OCI-LY1 (cell line): ENCODE results near the gene CEP57L1.

ENCODE experiments used
- EZH2 ChIP-seq: fragments of 200-600 bp; sonication (generic), shearing (Covaris generic); IDR thresholded peaks from 2 replicates; pipeline ENCODE4 v1.8.0; 2017; ENCODE audit warnings: borderline replicate concordance, mixed run types, mild to moderate bottlenecking, antibody characterized with exemption, low read length, moderate library complexity, mixed read lengths
- TF ChIP-seq, protein P1 (sequence below): fragments of 200-600 bp; sonication (generic), shearing (Covaris generic); IDR thresholded peaks from 2 replicates; pipeline ENCODE4 v1.5.1; 2017; ENCODE audit warnings: mild to moderate bottlenecking, antibody characterized with exemption, low read length, moderate library complexity, mixed read lengths

DNA sequence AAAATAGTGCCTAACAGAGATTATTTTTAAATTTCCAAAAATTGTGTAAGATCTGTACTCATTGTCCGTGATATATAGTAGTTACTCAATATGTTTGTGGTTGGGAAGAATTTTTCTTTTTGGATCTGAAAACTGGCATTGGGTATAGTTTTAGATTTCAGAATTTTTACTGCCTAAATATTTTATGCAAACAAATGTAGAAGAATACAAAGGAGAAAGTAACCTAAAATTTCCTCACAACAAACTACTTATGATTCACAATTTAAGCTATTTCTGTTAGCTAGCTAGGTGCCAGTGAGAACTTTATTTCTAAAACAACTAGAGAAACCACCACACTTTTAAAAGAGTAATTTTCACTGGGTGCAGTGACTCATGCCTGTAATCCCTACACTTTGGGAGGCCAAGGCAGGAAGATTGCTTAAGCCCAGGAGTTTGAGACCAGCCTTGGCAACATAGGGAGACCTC is 39.5 kb upstream of the CEP57L1 start:
- TF ChIP-seq, protein P1, sequence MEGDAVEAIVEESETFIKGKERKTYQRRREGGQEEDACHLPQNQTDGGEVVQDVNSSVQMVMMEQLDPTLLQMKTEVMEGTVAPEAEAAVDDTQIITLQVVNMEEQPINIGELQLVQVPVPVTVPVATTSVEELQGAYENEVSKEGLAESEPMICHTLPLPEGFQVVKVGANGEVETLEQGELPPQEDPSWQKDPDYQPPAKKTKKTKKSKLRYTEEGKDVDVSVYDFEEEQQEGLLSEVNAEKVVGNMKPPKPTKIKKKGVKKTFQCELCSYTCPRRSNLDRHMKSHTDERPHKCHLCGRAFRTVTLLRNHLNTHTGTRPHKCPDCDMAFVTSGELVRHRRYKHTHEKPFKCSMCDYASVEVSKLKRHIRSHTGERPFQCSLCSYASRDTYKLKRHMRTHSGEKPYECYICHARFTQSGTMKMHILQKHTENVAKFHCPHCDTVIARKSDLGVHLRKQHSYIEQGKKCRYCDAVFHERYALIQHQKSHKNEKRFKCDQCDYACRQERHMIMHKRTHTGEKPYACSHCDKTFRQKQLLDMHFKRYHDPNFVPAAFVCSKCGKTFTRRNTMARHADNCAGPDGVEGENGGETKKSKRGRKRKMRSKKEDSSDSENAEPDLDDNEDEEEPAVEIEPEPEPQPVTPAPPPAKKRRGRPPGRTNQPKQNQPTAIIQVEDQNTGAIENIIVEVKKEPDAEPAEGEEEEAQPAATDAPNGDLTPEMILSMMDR, result no peak
- TF ChIP-seq EZH2, result no peak
